Tibial artery (tissue), 4 donors: ENCODE data around the gene TEX29.

ENCODE experiments used
- DNase-seq, 2 donors: peaks; one replicate each; pipeline ENCODE4 v3.0.0-alpha.2; 2019
- H3K27ac ChIP-seq, 2 donors: fragments of 200-600 bp; sonication (generic) in 1 of 2; 1 replicate in 1 of 2; 2 replicates in 1 of 2; pipeline ENCODE4 v1.5.1; 2018 to 2019; ENCODE audit warnings: mild to moderate bottlenecking in 1 of 2
- H3K27me3 ChIP-seq, 2 donors: fragments of 200-600 bp; sonication (generic) in 1 of 2; one replicate each; pipeline versions ENCODE4 v1.5.1 to v1.6.0; 2016 to 2019
- H3K36me3 ChIP-seq, 3 donors: fragments of 200-600 bp; sonication (generic) in 2 of 3; one replicate each; pipeline ENCODE4 v1.5.1; 2016 to 2019; ENCODE audit warnings: mild to moderate bottlenecking in 2 of 3
- H3K4me1 ChIP-seq, 4 donors: fragments of 200-600 bp; sonication (generic) in 2 of 4; 1 replicate in 3 of 4; 2 replicates in 1 of 4; pipeline ENCODE4 v1.5.1; 2016 to 2019
- H3K4me3 ChIP-seq, 2 donors: fragments of 200-600 bp; sonication (generic) in 1 of 2; 1 replicate in 1 of 2; 2 replicates in 1 of 2; pipeline ENCODE4 v1.5.1; 2018 to 2019; ENCODE audit warnings: mild to moderate bottlenecking in 2 of 2
- H3K9me3 ChIP-seq, 3 donors: fragments of 200-600 bp; sonication (generic) in 1 of 3; one replicate each; pipeline ENCODE4 v1.5.1; 2016 to 2019
- CTCF ChIP-seq, 2 experiments: fragments of 200-600 bp in 1 of 2; fragments of 450-650 bp in 1 of 2; IDR thresholded peaks; one replicate each; pipeline ENCODE4 v1.5.1; 2017 to 2019; ENCODE audit warnings: antibody characterized with exemption in 2 of 2, mild to moderate bottlenecking in 1 of 2, moderate library complexity in 1 of 2
- intact Hi-C: fragments of 100-400 bp; cut with DNase I; formaldehyde crosslinking; loops from one replicate; pipeline ENCODE4 v1.15.0; 2023; ENCODE audit warnings: low total_unique reads

TEX29 gene

GRCh38 chr13:111345682-111346081 lies 25.2 kb downstream of the TEX29 start:
- H3K27me3 ChIP-seq = no peaks in the 10 kb centered on the region
- DNase-seq = no peak
- H3K36me3 ChIP-seq = peaks cover 23 to 25% (median 25%) of the 10 kb centered on the region in 3 donors
- H3K9me3 ChIP-seq = no peaks in the 10 kb centered on the region
- H3K4me1 ChIP-seq = no peaks in the 10 kb centered on the region
- intact Hi-C loops = no loop called here
- no peak overlapping the region for H3K27ac ChIP-seq
- no peak overlapping the region for H3K4me3 ChIP-seq
- TF ChIP-seq CTCF (IDR thresholded peaks at IDR 0.05) = no peak

DNA sequence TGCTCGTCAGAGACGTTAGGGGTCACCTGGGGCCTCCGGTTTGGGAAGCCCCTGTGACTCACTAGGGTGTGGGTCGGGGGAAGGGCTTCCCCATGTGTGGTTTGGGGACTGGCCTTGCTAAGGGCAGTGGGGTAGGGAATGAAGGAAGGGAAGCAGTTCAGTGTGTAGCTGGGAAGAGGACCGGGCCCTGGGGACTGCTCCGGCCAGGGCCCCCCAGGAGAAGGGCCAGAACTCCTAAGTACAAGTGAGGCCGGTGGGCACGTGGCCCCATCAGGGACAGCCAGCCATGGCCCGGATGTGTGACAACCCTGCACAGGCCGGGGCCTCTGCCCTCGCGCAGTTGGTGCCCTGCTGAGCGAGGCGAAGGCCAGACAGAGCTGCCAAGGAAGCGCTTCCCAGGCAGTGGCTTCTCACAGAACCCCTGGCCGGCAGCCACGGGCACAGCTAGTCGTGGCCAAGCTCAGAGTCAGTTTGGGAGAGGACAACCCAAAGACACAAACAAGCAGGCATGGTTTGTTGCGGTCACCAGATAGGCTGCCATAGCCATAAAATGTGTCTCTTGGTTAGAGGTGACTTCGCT lies 25.7 kb downstream of the TEX29 start:
- Histone ChIP-seq H3K27ac (no peak overlapping the region), H3K9me3 (no peaks in the 10 kb centered on the region), H3K36me3 (peaks cover 23 to 25% (median 25%) of the 10 kb centered on the region in 3 donors), H3K4me1 (no peaks in the 10 kb centered on the region), H3K27me3 (no peaks in the 10 kb centered on the region), H3K4me3 (no peak overlapping the region)
- no peak for TF ChIP-seq CTCF (IDR thresholded peaks at IDR 0.05)
- intact Hi-C loops = no loop called here
- no peak for DNase-seq

GRCh38 chr13:111347438-111347837 lies 27.0 kb downstream of the TEX29 start:
- no peak overlapping the region for H3K4me3 ChIP-seq
- no peaks in the 10 kb centered on the region for H3K9me3 ChIP-seq
- TF ChIP-seq CTCF (IDR thresholded peaks at IDR 0.05) = no peak
- DNase-seq = no peak
- intact Hi-C loops = no loop called here
- no peaks in the 10 kb centered on the region for H3K4me1 ChIP-seq
- peaks cover 19 to 25% (median 23%) of the 10 kb centered on the region in 3 donors for H3K36me3 ChIP-seq
- no peaks in the 10 kb centered on the region for H3K27me3 ChIP-seq
- no peak overlapping the region for H3K27ac ChIP-seq

DNA sequence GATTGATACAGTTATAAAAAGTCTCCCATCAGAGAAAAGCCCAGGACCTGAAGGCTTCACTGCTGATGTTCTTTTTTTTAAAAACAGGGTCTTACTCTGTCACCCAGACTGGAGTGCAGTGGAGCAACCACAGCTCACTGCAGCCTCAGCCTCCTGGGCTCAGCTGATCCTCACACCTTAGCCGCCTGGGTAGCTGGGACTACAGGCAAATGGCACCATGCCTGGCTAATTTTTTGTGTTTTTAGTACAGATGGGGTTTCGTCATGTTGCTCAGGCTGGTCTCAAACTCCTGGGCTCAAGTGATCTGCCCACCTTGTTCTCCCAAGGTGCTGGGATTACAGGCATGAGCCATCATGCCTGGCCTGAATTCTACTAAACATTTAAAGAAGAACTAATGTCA lies 33.1 kb downstream of the TEX29 start:
- Histone ChIP-seq H3K9me3 (no peaks in the 10 kb centered on the region), H3K4me3 (no peak overlapping the region), H3K4me1 (no peaks in the 10 kb centered on the region), H3K27ac (no peak overlapping the region), H3K36me3 (no peaks in the 10 kb centered on the region), H3K27me3 (no peaks in the 10 kb centered on the region)
- DNase-seq = no peak
- no peak for TF ChIP-seq CTCF (IDR thresholded peaks at IDR 0.05)
- intact Hi-C loops = no loop called here

DNA sequence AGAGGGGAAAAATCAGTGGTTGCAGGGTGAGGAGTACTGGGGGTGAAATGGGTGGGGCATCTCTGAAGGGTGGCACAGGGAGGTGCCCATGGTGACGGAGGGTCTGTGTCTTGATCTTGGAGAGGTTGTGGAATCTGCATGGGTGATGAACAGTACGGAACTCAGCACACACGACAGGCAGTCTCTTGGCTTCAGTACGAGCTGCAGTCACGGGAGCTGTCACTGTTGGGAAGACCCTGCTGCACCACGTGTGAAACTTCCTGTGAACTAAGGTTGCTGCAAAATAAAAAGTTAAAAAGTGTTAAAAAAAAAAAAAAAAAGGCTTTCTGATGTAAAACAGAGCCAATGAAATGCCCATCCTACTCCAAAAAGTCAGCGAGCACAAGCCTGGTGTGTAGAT lies 34.3 kb downstream of the TEX29 start:
- Histone ChIP-seq H3K4me3 (no peak overlapping the region), H3K27me3 (peaks cover 0 to 2% of the 10 kb centered on the region in 2 donors), H3K27ac (no peak overlapping the region), H3K4me1 (no peaks in the 10 kb centered on the region), H3K9me3 (no peaks in the 10 kb centered on the region), H3K36me3 (no peaks in the 10 kb centered on the region)
- TF ChIP-seq CTCF (IDR thresholded peaks at IDR 0.05) = no peak
- intact Hi-C loops = no loop called here
- DNase-seq = no peak

DNA sequence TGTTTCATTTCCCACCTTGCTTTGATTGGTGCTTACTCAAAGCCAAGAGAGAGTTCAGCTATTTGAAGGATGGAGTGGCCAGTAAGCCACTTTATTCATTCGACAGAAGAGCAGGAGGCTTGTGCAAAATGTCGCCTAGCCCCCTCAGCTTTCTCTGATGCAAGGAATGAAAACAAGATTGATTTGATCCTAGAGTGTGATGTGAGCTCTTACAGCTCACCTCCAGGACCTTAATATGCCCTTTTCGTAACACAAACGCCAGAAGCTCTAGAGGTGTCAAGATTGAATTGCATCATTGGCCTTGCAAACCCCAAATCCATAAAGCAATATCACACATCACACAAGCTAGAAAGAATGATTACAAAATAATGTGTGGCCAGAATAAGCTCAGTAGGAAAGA lies 36.4 kb downstream of the TEX29 start:
- no peak for DNase-seq
- peaks cover 0 to 13% of the 10 kb centered on the region in 2 donors for H3K27me3 ChIP-seq
- intact Hi-C loops = no loop called here
- no peak overlapping the region for H3K27ac ChIP-seq
- H3K4me3 ChIP-seq = no peak overlapping the region
- H3K4me1 ChIP-seq = no peaks in the 10 kb centered on the region
- no peaks in the 10 kb centered on the region for H3K36me3 ChIP-seq
- no peak for TF ChIP-seq CTCF (IDR thresholded peaks at IDR 0.05)
- H3K9me3 ChIP-seq = no peaks in the 10 kb centered on the region
